HT-29 (cell line): ENCODE measurements around the gene S1PR2. TPM values are rescaled to one million over a fixed set of nuclear protein-coding genes. Genes with fewer than 3 reads are reported as not detected.
"Not testable (repeated sequence)": the region's sequence is repeated elsewhere in the genome, so short reads cannot be mapped to it uniquely, and the experiment has no call there.

Experiments used
- DNase-seq: peaks from one replicate; pipeline ENCODE4 v3.0.0-alpha.2; 2015; ENCODE audit warnings: low spot score
- small RNA-seq: library from RNA; depleted of rRNA; stranded (forward); fragments of <200 nt; gene quantifications from one replicate; pipeline ENCODE3, GENCODE V24; 2014
- total RNA-seq: library from RNA; depleted of rRNA; stranded (reverse); fragments of >200 nt; shearing (Covaris generic); gene quantifications from 2 replicates; pipeline ENCODE4 v1.2.3, GENCODE V29; 2014; rRNA removed

S1PR2 gene
- total RNA-seq, 1 experiment from 2014 or later = 1.4 TPM

GRCh38 chr19:10191347-10191746 is 39.8 kb downstream of the S1PR2 start:
- DNase-seq = no peak

GRCh38 chr19:10190026-10190425 is 41.1 kb downstream of the S1PR2 start:
- no peak for DNase-seq

GRCh38 chr19:10189616-10190015 is 41.5 kb downstream of the S1PR2 start:
- DNase-seq = no peak

GRCh38 chr19:10187315-10187714 is 43.8 kb downstream of the S1PR2 start:
- no peak for DNase-seq

DNA sequence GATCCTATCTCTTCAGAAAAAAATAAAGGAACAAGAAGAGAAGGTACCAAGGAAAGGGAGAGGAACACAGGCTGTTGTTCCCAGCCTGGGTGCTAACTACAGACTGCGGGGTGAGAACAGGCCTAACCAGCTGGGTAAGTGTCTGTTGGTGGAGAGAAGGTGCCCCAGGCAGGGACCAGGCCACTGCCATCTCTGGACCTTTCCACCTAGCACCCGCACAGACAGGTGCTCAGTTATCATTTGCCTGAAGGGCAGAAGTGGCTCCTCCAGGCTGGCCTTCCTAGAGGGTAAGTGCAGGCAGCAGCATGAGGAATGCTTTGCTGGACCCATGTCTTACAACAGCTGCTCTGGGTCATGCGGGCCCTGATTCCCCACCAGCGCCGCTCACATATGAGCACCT is 46.5 kb downstream of the S1PR2 start:
- DNase-seq = no peak

- no peak for DNase-seq
Measured at GRCh38 chr19:10183926-10184325, 47.2 kb downstream of the S1PR2 start.

- DNase-seq = no peak
Measured at GRCh38 chr19:10182847-10183246, 48.3 kb downstream of the S1PR2 start.

DNA sequence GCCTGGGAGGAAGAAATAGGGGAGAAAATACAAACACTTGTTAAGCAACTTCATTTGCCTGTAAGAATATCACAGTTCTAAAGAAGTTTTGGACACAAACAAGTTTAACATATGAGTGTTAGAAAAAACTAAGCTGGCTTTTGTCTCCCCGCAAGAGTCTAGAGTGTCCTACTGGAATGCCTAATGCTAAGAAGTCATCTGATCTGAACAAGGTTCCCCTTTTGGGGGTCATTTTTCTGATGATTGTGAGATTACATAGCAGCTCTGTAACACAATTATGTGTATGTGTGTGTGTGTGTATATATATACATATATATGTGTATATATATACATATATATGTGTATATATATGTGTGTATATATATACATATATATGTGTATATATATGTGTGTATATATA is 49.1 kb downstream of the S1PR2 start:
- DNase-seq = no peak

DNA sequence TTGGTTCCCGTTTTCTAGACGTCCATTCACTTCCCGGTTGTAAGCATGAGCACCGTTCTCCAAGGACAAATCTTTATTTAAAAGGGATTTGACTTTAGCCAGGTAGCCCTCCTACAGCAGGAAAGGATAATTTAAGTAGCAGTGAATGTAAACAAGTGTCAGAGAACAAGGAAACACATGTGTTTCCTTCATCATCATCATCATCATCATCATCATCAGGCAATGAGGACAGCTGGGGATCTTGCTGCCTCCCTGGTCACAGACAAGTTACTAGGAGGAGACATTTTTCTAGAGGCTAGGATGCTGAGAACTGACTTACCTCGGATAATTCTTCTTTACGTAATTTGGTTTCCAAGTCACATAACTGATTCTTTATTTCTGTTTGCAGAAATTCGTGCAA is 50.7 kb downstream of the S1PR2 start:
- no peak for DNase-seq

DNA sequence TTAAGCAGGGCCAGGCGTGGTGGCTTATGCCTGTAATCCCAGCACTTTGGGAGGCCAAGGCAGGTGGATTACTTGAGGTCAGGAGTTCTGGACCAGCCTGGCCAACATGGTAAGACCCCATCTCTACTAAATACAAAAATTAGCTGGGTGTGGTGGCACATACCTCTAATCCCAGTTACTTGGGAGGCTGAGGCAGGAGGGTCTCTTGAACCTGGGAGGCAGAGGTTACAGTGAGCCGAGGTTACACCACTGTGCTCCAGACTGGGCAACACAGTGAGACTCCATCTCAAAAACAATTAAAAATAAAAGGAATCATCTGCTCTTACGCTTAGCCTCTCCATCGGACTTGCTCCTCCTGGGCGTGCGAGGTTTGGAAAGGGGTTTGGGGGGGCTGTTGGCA is 51.1 kb downstream of the S1PR2 start:
- DNase-seq = not testable (repeated sequence)

DNA sequence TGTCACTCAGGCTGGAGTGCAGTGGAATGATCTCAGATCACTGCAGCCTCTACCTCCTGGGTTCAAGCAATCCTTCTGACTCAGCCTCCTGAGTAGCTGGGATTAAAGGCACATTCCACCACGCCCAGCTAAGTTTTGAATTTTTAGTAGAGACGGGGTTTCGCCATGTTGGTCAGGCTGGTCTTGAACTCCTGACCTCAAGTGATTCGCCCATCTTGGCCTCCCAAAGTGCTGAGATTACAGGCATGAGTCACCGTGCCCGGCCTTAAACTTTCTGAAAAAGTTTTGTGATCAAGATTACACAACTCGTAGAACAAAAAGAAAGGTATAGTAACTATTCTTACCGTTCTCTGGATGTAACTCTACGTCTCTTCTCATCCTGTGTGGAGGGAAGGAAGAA is 57.6 kb downstream of the S1PR2 start:
- no peak for DNase-seq

Small RNAs within 50 kb of the gene (small RNA-seq; reads per million reads assigned to genes)
- not detected for gene MIR4322

Other genes with a start within 250 kb of the S1PR2 start
- not detected in 2 replicates for gene COL5A3, start 220.8 kb downstream of the S1PR2 start, total RNA-seq
- not detected in 2 replicates for gene RDH8, start 217.8 kb downstream of the S1PR2 start, total RNA-seq
- 12.9 and 16.9 TPM in 2 replicates for gene SHFL, start 145.0 kb downstream of the S1PR2 start, total RNA-seq
- gene ANGPTL6, start 128.7 kb downstream of the S1PR2 start, total RNA-seq = 0.34 and 1.6 TPM in 2 replicates
- gene PPAN, start 125.0 kb downstream of the S1PR2 start, total RNA-seq = 90.3 and 97.0 TPM in 2 replicates
- 5.5 and 11.1 TPM in 2 replicates for gene P2RY11, start 119.6 kb downstream of the S1PR2 start, total RNA-seq
- gene EIF3G, start 111.4 kb downstream of the S1PR2 start, total RNA-seq = 288 and 299 TPM in 2 replicates
- gene DNMT1, start 36.4 kb downstream of the S1PR2 start, total RNA-seq = 105 and 136 TPM in 2 replicates
- gene MRPL4, start 20.9 kb upstream of the S1PR2 start, total RNA-seq = 201 and 220 TPM in 2 replicates
- 4.6 and 4.8 TPM in 2 replicates for gene ICAM1, start 39.8 kb upstream of the S1PR2 start, total RNA-seq
- 0.69 TPM in 1 of 2 replicates, not detected in the other for gene ICAM4, start 55.6 kb upstream of the S1PR2 start, total RNA-seq
- 0.34 and 0.56 TPM in 2 replicates for gene ICAM5, start 58.6 kb upstream of the S1PR2 start, total RNA-seq
- gene ZGLP1, start 78.5 kb upstream of the S1PR2 start, total RNA-seq = 0.16 and 0.51 TPM in 2 replicates
- 50.2 and 50.9 TPM in 2 replicates for gene FDX2, start 84.7 kb upstream of the S1PR2 start, total RNA-seq
- 35.5 and 45.3 TPM in 2 replicates for gene RAVER1, start 102.2 kb upstream of the S1PR2 start, total RNA-seq
- 11.0 and 18.2 TPM in 2 replicates for gene ICAM3, start 108.3 kb upstream of the S1PR2 start, total RNA-seq
- gene TYK2, start 149.2 kb upstream of the S1PR2 start, total RNA-seq = 81.1 and 107 TPM in 2 replicates
- gene CDC37, start 172.2 kb upstream of the S1PR2 start, total RNA-seq = 239 and 271 TPM in 2 replicates
- 0.16 and 0.36 TPM in 2 replicates for gene PDE4A, start 189.2 kb upstream of the S1PR2 start, total RNA-seq